Endothelial cell (in vitro differentiated cells): ENCODE results near the gene CALN1. TPM values are rescaled to one million over a fixed set of nuclear protein-coding genes. Genes with fewer than 3 reads are reported as not detected.
A peak's percentile ranks its signal among the peaks of the same experiment; 100 is the strongest.
"Not testable (repeated sequence)": the region's sequence is repeated elsewhere in the genome, so short reads cannot be mapped to it uniquely, and the experiment has no call there.

Source experiments
- DNase-seq: peaks from one replicate; pipeline ENCODE4 v3.0.0; 2021; ENCODE audit warnings: low spot score
- H3K27ac Mint-ChIP-seq: one replicate; pipeline ENCODE4 v1.8.0; 2021; ENCODE audit warnings: mixed read lengths, inconsistent platforms; ENCODE audit not compliant: unreplicated experiment
- H3K27me3 Mint-ChIP-seq: one replicate; pipeline ENCODE4 v1.8.0; 2021; ENCODE audit warnings: mild to moderate bottlenecking, moderate library complexity, mixed read lengths, inconsistent platforms; ENCODE audit not compliant: unreplicated experiment
- H3K36me3 Mint-ChIP-seq: one replicate; pipeline ENCODE4 v1.8.0; 2021; ENCODE audit warnings: mild to moderate bottlenecking, low read depth, mixed read lengths, inconsistent platforms; ENCODE audit not compliant: unreplicated experiment
- H3K4me1 Mint-ChIP-seq: one replicate; pipeline ENCODE4 v1.8.0; 2021; ENCODE audit warnings: mild to moderate bottlenecking, mixed read lengths, inconsistent platforms; ENCODE audit not compliant: unreplicated experiment
- H3K4me3 Mint-ChIP-seq: one replicate; pipeline ENCODE4 v1.8.0; 2021; ENCODE audit warnings: mild to moderate bottlenecking, mixed read lengths, inconsistent platforms; ENCODE audit not compliant: unreplicated experiment
- H3K9me3 Mint-ChIP-seq: one replicate; pipeline ENCODE4 v1.8.0; 2021; ENCODE audit warnings: mixed read lengths, inconsistent platforms; ENCODE audit not compliant: unreplicated experiment
- CTCF ChIP-seq: fragments of 200-600 bp; sonication (generic); IDR thresholded peaks from one replicate; pipeline ENCODE4 v1.5.0; 2021; ENCODE audit warnings: antibody characterized with exemption; ENCODE audit not compliant: unreplicated experiment
- total RNA-seq: library from RNA; stranded (reverse); fragmentation: NEBNext Ultra II Directional; extraction: Animal tissue kit (Norgen Biotek cat#: 25700); gene quantifications from one replicate; pipeline ENCODE4 v1.2.1, GENCODE V29; 2021; ENCODE audit not compliant: unreplicated experiment

CALN1 gene
- total RNA-seq, 1 donor from 2014 or later, result 1.4 TPM

GRCh38 chr7:71933426-71933825, 478.7 kb downstream of the CALN1 start:
- H3K4me3 Mint-ChIP-seq, result no peak overlapping the region
- no peak overlapping the region for H3K27ac Mint-ChIP-seq
- no peaks in the 10 kb centered on the region for H3K4me1 Mint-ChIP-seq
- H3K27me3 Mint-ChIP-seq, result peaks cover 6% of the 10 kb centered on the region
- peaks cover 23% of the 10 kb centered on the region for H3K9me3 Mint-ChIP-seq
- DNase-seq, result no peak
- TF ChIP-seq CTCF, result no peak
- H3K36me3 Mint-ChIP-seq, result peaks cover 8% of the 10 kb centered on the region

GRCh38 chr7:71925663-71926062, 486.5 kb downstream of the CALN1 start:
- H3K27ac Mint-ChIP-seq, result no peak overlapping the region
- H3K4me1 Mint-ChIP-seq, result no peaks in the 10 kb centered on the region
- DNase-seq, result no peak
- no peak for TF ChIP-seq CTCF
- no peaks in the 10 kb centered on the region for H3K36me3 Mint-ChIP-seq
- peaks cover 18% of the 10 kb centered on the region for H3K9me3 Mint-ChIP-seq
- no peak overlapping the region for H3K4me3 Mint-ChIP-seq
- H3K27me3 Mint-ChIP-seq, result peaks cover 2% of the 10 kb centered on the region

- not testable (repeated sequence) for DNase-seq, H3K9me3 Mint-ChIP-seq, H3K36me3 Mint-ChIP-seq, H3K27me3 Mint-ChIP-seq
- H3K27ac Mint-ChIP-seq, result peak overlapping the region; percentile 20
- H3K4me1 Mint-ChIP-seq, result peaks cover 13% of the 10 kb centered on the region
- H3K4me3 Mint-ChIP-seq, result peak overlapping the region; percentile 14
Observed at GRCh38 chr7:71914204-71914603, 497.9 kb downstream of the CALN1 start.

GRCh38 chr7:71912476-71912875, 499.7 kb downstream of the CALN1 start:
- Mint-ChIP-seq H3K27ac (no peak overlapping the region), H3K36me3 (no peaks in the 10 kb centered on the region), H3K4me1 (peaks cover 13% of the 10 kb centered on the region), H3K27me3 (peaks cover 4% of the 10 kb centered on the region), H3K4me3 (no peak overlapping the region), H3K9me3 (peaks cover 5% of the 10 kb centered on the region)
- DNase-seq, result no peak
- TF ChIP-seq CTCF, result no peak

- no peak for DNase-seq
- TF ChIP-seq CTCF, result no peak
- peaks cover 5% of the 10 kb centered on the region for H3K27me3 Mint-ChIP-seq
- H3K36me3 Mint-ChIP-seq, result no peaks in the 10 kb centered on the region
- H3K27ac Mint-ChIP-seq, result no peak overlapping the region
- H3K4me3 Mint-ChIP-seq, result no peak overlapping the region
- peaks cover 5% of the 10 kb centered on the region for H3K9me3 Mint-ChIP-seq
- H3K4me1 Mint-ChIP-seq, result peaks cover 13% of the 10 kb centered on the region
Observed at GRCh38 chr7:71911051-71911450, 501.1 kb downstream of the CALN1 start.

GRCh38 chr7:71905821-71906220, 506.3 kb downstream of the CALN1 start:
- DNase-seq, result no peak
- H3K27me3 Mint-ChIP-seq, result peaks cover 3% of the 10 kb centered on the region
- H3K4me1 Mint-ChIP-seq, result no peaks in the 10 kb centered on the region
- H3K4me3 Mint-ChIP-seq, result no peak overlapping the region
- TF ChIP-seq CTCF, result no peak
- no peaks in the 10 kb centered on the region for H3K36me3 Mint-ChIP-seq
- no peak overlapping the region for H3K27ac Mint-ChIP-seq
- peaks cover 5% of the 10 kb centered on the region for H3K9me3 Mint-ChIP-seq
